GM21825 (cell line): ENCODE results near the gene ATXN7L3.
"Not testable (repeated sequence)": the region's sequence is repeated elsewhere in the genome, so short reads cannot be mapped to it uniquely, and the experiment has no call there.

Source experiments
- ATAC-seq: cut with Tn5 transposase; IDR thresholded peaks from one replicate; pipeline ENCODE4 v1.9.1; 2021; ENCODE audit warnings: mild to moderate bottlenecking, moderate library complexity; ENCODE audit not compliant: unreplicated experiment

Gene ATXN7L3

DNA sequence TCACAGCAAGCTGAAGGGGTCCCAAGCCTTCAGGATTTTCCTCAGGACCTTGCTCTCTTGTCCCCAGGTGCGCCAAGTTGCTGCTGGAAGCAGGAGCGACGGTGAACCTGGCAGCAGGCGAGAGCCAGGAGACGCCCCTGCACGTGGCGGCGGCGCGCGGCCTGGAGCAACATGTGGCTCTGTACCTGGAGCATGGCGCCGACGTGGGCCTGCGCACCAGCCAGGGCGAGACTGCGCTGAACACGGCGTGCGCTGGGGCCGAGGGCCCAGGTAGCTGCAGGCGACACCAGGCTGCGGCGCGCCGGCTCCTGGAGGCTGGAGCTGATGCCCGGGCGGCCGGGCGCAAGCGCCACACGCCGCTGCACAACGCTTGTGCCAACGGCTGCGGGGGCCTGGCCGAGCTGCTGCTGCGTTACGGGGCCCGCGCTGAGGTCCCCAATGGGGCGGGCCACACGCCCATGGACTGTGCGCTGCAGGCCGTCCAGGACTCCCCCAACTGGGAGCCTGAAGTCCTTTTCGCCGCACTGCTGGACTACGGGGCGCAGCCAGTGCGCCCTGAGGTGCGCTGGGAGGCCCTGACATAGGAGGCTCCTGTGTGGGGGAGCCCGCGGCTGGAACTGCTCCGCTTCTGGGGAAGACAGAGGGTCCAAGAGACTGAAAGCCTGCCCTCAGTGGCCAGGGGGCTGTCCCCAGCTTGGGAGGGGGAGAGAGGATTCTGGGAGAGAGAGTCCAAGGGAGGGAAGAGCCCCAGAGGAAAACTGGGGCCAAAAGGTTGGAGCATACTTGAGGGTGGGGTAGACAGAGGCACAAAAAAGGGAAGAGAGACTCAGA is 22.8 kb downstream of the ATXN7L3 start:
- no peak for ATAC-seq

DNA sequence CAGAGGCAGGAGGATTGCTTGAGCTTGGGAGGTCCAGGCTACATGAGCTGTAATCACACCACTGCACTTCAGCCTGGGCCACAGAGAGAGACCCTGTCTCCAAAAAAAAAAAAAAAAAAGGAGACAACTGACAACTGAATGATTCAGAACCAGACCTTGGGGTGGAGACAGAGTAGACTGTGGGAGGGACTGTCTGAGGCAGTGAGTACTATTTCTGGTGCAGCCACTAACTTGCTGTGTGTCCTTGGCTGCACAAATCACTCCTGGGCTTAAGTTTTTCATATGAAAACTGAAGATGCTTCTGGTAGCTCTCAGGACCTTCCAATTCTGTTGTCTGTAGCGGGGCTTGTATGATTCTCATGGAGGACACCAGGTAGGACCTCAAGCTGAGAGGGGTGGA is 23.4 kb downstream of the ATXN7L3 start:
- ATAC-seq = no peak

DNA sequence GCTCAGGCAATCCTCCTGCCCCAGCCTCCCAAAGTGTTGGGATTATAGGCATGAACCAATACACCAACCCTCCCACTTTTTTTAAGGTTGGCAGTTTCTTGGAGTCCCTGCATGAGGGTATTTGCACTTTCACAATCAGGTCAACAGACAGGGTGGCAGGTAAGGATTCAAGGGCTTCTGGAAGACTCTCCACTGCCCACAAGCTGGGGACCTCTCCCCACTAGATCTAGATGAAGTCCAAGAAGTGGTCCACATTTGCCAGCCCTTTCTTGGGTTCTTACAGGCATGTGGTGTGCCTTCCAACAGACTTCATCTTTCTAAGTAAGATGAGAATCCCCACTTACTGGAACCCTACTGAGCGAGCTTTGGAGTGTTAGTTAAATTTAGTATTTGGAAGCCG is 25.3 kb downstream of the ATXN7L3 start:
- no peak for ATAC-seq

DNA sequence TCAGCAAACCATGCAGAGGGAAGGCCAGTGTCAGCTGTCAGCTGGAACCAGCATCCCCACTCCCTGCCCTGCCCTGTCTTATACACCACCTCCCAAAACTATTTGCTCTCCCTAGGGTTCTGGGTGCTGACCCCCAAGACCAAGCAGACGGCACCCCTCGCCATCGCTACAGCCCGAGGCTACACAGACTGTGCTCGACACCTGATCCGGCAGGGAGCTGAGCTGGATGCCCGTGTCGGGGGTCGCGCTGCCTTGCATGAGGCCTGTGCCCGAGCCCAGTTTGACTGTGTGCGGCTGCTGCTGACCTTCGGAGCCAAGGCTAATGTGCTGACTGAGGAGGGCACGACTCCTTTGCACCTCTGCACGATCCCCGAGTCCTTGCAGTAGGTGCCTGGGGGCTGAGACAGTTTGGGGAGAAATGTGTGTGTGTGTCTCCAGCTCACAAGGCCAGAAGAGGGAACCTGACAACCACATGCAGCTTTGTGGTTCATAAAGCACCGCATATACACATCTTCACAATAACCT is 27.7 kb downstream of the ATXN7L3 start:
- ATAC-seq = no peak

DNA sequence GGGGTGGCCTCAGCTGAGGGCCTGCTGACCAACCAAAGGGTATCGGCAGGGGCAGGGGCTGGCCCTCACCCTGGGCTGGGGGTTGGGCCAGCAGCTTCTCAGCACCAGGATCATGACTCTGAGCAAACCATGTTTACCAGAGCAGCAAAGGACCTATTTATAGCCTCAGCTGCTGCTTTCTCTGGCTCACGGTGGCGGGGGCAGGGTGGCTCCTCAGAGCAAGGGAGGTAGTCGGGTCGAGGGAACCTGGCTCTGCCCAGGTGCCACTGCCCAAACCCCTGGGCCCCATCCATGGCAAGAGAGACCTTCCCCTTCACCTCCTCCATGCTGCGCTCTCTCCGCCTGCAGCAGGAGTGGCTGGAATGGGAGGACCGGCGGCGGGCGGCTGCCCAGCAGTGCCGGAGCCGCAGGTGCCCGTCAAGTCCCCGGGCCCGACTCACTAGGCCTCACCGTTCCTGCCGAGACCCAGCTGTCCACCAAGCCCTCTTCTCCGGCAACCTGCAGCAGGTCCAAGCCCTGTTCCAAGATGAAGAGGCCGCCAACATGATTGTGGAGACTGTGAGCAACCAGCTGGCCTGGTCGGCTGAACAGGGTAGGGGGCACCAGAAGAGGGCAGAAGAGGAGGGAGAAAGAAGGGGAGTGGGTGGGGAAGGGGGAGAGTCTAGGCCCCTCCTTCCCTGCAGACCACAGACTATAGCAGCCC is 29.0 kb downstream of the ATXN7L3 start, which contains the start of gene ASB16:
TSS of gene ASB16 (plus strand) at position 206 of the 703 bp plus-strand sequence. CDS start at position 292, 86 bp downstream.
- ATAC-seq = no peak

DNA sequence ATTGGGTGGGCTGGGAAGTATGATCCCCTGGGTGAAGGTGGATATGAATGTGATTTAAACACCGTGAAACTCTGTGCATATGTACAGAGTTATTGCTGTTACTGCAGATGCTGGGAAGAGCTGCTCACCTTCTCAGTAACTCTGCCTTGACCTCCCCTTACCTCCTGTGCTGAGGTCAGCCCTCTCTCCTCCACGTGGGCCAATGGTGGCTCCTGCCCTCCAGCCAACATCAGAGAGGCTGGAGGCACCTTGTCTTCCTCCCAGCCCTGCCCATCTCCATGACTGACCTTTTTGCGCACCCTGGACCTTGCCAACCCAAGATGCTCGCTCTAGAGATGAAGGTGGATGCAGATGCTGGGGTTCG is 29.6 kb downstream of the ATXN7L3 start:
- no peak for ATAC-seq

DNA sequence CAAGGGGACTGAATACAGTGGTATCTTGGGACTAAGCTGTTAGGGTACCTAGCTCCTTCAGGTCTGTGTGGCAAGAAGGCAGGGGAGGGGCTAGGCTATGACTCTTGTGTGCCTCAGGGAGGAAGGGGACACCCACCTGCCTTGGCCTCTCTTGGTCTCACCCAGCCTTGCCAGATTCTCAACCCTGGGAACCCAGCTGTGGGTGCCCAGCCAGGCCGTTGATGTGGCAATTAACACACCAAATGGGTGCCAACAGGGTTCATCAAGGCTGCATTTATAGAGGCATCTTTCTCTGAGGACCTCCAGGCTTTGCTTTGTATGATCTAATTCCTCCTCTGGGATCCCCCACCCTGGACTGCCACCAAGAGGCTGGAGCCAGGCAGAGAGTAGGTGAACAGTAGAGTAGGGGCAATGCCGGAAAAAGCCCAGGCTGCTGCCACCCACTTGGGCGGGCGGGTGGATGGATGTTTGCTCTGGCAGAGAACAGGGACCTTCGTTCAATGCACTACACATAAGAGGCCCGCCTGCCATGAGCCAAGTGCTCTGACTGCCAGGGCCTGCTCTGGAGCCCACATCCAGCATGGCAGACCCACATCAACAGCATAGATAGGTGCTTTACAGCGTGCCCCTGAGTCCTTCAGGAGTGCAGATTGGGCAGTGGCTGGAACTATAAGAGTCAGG is 32.4 kb downstream of the ATXN7L3 start:
- no peak for ATAC-seq

DNA sequence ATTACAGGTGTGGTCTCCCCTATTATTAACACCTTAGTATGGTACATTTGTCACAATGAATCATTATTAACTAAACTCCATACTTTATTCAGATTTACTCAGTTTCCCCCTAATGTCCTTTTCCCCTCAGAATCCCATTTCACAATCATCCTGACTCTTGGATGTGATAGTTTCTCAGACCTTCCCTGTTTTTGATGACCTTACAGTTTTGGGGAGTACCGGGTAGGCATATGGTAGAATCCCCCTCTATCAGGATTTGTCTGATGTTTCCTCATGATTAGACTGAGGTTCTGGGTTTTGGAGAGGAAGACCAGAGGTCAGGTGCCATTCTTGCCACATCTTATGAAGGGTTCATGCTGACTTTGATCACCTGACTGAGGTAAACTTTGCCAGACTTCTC is 35.2 kb downstream of the ATXN7L3 start:
- no peak for ATAC-seq

DNA sequence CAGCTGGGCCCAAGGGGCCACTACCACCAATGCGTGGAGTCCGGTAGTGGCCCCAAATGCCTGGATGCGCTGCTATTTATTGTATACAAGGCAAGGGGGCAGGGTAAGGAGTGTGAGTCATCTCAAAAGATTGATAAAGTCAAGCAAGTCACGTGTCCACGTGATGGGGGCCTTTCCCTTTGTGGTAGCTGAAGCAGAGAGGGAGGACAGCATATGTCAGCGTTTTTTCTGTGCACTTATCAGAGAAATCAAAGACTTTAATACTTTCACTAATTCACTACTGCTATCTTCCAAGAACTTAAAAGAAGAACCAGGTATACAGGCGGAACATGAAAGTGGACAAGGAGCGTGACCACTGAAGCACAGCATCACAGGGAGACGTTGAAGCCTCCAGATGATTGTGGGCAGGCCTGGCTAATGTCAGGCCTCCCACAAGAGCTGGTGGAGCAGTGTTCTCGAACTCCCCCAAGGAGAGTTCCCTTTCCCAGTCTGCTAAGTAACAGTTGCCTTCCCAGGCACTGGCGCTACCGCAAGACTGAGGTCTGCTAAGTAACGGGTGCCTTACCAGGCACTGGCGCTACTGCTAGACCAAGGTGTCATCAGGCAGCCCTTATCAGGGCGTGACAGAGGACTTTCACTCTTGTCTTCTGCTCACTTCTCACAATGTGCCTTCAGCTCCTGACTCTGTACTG is 40.0 kb downstream of the ATXN7L3 start:
- no peak for ATAC-seq

DNA sequence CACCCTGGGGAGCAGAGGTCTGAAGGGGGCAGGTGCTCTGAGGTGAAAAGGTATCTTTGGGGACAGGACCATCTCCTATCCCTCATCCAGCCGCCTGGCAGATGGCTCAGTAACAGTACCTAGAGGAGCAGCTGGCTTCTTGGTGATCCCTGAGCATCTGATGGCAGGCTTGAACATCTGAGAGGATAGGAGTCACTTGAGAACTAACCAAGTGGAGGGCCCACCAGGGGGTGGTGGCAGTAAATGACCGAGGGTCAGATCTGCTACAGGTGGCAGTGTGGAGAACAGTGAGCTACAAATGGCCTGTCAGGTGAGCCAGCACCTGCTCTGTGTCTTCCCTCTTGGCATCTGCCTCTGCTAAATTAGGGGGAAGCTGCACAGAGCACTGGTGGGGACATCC is 44.2 kb downstream of the ATXN7L3 start:
- ATAC-seq = no peak

DNA sequence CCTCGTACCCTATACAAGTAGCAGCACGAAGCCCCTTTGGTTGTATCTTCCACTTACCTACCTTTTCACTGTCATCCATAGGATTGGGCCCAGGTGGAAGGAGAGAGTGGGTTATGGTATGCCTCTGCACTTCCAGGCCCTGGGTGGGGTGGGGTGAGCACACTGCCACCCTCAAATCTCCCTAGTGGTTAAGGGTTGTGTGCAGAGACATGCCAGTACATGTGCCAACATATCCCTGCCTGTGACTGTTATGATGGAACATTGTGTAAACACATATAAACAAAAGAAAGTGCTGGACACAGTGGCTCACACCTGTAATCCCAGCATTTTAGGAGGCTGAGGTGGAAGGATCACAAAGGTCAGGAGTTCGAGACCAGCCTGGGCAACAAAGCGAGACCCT is 46.8 kb downstream of the ATXN7L3 start:
- no peak for ATAC-seq

DNA sequence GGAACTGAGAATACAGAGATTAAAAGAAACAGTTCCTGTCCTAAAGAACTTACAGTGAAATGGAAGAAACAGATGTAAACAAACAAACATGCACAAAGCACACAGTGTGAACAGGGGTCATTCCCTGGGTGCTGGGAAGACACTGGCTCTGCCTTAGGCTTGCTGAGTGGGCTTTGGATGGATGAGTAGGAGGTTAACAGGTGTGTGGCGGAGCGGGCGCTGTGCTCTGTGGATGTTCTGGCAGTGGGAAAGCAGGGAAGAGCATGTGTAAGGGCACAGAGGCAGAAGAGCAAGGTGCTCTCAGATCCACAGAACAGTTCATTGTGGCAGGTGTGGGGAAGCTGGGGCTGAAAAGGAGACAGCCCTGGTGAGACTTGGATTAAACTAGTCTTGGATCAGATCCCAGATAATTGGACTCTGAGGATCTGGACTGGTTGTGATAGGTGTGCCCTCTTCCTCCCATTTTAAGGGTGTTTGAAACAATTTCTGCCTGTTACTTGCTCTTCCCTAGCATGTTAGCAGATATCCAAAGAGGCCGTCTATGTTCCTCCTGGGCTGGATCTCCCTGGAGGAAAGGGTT is 49.8 kb downstream of the ATXN7L3 start:
- no peak for ATAC-seq

DNA sequence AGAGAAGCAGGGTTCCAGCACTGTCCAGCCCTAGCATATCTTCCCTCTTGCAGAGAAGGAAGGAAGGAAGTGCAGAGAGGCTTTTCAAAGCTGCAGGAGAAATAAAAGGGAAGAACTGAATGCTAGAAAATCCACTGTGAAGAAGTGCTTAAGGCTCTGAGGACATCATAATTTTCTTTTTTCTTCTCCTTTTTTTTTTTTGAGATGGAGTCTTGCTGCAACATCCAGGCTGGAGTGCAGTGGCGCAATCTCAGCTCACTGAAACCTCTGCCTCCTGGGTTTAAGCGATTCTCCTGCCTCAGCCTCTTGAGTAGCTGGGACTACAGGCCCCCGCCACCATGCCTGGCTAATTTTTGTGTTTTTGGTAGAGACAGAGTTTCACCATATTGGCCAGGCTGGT is 50.6 kb downstream of the ATXN7L3 start:
- ATAC-seq = not testable (repeated sequence)

DNA sequence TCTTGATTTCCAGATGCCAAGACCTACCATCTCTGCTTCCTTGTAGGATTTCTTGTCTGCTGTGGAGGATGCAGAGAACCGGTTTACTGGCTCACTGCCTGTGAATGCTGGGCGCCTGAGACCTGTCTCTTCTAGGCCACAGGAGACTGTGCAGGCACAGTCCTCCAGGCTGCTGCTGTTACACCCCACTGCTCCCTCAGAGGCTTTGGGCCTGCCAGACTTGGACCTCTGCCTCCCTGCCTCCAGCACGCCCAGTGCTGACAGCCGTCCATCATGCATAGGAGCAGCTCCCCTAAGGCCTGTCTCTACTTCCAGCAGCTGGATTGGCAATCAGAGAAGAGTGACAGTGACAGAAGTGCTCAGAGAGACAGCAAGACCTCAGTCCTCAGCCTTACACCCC is 51.9 kb downstream of the ATXN7L3 start:
- no peak for ATAC-seq

DNA sequence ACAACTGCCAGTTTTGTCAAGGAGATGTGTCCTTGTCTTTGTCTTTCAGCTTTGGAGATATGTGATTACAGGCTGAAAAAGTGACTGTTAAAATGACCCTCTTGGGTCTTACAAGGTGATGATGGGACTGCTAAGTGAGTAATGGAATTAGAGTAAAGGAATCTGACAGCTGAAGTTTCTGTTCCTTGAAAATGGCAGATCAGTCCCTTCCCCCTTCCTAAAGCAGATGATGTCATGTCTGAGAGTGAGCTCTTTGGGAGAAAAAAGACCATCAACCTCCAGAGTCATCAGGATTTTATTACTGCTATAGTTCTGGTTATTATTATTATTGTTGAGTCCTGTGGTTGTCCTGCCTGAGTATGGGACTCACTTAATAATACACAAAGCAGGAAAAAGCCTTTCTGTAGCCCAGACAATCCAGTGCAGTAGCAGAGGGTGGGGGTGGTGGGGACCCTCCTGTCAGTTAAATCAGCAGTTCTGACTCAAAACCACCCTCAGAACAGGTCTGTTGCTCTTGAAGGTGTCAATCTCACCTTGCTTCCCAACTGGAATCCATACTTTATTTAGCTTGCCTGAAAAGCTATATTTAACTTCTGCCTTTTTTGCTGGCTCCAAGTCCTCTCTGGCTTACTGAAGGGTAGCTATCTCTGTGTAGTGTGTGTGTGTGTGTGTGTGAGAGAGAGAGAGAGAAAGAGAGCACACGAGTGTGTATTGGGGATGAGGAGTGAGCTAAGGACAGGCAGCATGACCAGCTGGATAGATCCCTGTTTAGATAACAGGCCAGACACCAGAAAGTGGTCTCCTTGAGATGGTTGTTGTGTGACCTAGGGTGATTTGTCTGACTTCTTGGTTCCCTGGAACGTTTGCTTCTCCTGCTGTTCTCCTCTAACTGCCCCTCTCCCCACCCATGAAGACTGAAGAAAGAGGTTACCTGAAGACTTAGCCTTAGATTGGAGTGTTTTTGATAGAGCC is 53.0 kb downstream of the ATXN7L3 start:
- ATAC-seq = no peak

DNA sequence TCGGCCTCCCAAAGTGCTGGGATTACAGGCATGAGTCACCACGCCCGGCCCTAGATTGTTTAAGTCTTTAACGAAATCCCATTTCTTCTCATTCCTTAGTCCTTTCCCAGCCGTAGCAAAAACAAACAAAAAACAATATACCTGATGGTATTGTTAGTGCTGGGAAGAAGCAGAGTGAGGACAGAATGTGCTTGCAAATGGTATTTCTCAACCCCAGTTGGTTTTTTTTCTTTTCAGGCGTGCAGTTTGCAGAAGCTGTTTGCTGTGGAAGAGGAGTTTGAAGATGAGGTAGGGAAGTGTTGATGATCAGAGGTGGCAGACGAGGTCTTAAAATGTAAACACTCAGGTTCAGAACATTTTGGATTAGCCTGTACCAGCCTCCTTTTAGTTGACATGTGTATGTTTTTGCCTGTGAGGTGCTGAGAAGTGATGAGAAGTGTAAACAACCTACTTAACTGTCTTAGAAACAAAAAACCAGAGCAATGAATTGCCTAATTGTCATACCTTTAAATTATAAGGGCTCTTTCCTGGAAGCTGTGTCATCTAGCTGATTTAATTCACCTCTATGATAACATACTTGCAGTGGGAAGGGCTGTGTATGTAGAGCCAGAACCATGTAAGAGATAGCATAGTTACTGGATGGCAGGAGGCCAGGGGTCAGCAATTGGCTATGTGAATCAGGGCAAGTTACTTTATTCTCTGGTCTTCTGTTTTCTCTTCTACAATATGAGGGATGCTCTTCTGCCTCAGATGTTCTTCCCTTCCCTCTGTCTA is 54.5 kb downstream of the ATXN7L3 start:
- ATAC-seq = no peak

DNA sequence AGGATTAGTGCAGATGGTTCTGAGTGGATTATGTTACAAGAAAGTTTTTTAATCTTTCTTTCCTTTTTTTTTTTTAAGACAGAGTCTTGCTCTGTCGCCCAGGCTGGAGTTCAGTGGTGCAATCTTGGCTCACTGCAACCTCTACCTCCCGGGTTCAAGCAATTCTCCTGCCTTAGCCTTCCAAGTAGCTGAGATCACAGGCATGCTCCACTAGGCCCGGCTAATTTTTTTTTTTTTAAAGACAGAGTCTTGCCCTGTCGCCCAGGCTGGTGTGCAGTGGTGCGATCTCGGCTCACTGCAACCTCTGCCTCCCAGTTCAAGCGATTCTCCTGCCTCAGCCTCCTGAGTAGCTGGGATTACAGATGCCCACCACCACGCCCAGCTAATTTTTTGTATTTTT is 55.8 kb downstream of the ATXN7L3 start:
- not testable (repeated sequence) for ATAC-seq
